ENCODE measurements around the gene EPSTI1.
A peak's percentile ranks its signal among the peaks of the same experiment; 100 is the strongest.

The EPSTI1 gene

GRCh38 chr13:42893214-42893671 is 98.8 kb downstream of the EPSTI1 start:
- no peak for DNase-seq (ENCODE audit: low spot score)
- Histone ChIP-seq H3K4me3 (ENCODE audit: severe bottlenecking) (no peak overlapping the region), H3K27ac (ENCODE audit: poor library complexity, severe bottlenecking) (peak overlapping the region; percentile 35), H3K9me3 (ENCODE audit: severe bottlenecking) (no peaks in the 10 kb centered on the region), H3K4me1 (ENCODE audit: insufficient read depth, poor library complexity, severe bottlenecking) (peaks cover 29% of the 10 kb centered on the region), H3K36me3 (ENCODE audit: low read depth) (no peaks in the 10 kb centered on the region), H3K27me3 (ENCODE audit: insufficient read depth, poor library complexity, severe bottlenecking) (no peaks in the 10 kb centered on the region)
- peak; percentile 62 for ATAC-seq (ENCODE audit: low read depth)
- no peak for TF ChIP-seq CTCF (IDR thresholded peaks at IDR 0.05; ENCODE audit: poor library complexity, severe bottlenecking)

- DNase-seq (ENCODE audit: low spot score) = no peak
- Histone ChIP-seq H3K36me3 (ENCODE audit: low read depth) (no peaks in the 10 kb centered on the region), H3K27ac (ENCODE audit: poor library complexity, severe bottlenecking) (peak overlapping the region; percentile 35), H3K4me3 (ENCODE audit: severe bottlenecking) (no peak overlapping the region), H3K27me3 (ENCODE audit: insufficient read depth, poor library complexity, severe bottlenecking) (no peaks in the 10 kb centered on the region), H3K4me1 (ENCODE audit: insufficient read depth, poor library complexity, severe bottlenecking) (peaks cover 29% of the 10 kb centered on the region), H3K9me3 (ENCODE audit: severe bottlenecking) (no peaks in the 10 kb centered on the region)
- ATAC-seq (ENCODE audit: low read depth) = peak; percentile 78
- no peak for TF ChIP-seq CTCF (IDR thresholded peaks at IDR 0.05; ENCODE audit: poor library complexity, severe bottlenecking)
Observed at GRCh38 chr13:42892760-42893159, 99.3 kb downstream of the EPSTI1 start.

GRCh38 chr13:42891591-42891990 is 100.5 kb downstream of the EPSTI1 start:
- no peak for DNase-seq (ENCODE audit: low spot score)
- Histone ChIP-seq H3K27ac (ENCODE audit: poor library complexity, severe bottlenecking) (no peak overlapping the region), H3K4me1 (ENCODE audit: insufficient read depth, poor library complexity, severe bottlenecking) (peaks cover 29% of the 10 kb centered on the region), H3K36me3 (ENCODE audit: low read depth) (no peaks in the 10 kb centered on the region), H3K27me3 (ENCODE audit: insufficient read depth, poor library complexity, severe bottlenecking) (no peaks in the 10 kb centered on the region), H3K9me3 (ENCODE audit: severe bottlenecking) (no peaks in the 10 kb centered on the region), H3K4me3 (ENCODE audit: severe bottlenecking) (no peak overlapping the region)
- no peak for TF ChIP-seq CTCF (IDR thresholded peaks at IDR 0.05; ENCODE audit: poor library complexity, severe bottlenecking)
- ATAC-seq (ENCODE audit: low read depth) = no peak

GRCh38 chr13:42885325-42885724 is 106.7 kb downstream of the EPSTI1 start:
- Histone ChIP-seq H3K27ac (ENCODE audit: poor library complexity, severe bottlenecking) (no peak overlapping the region), H3K36me3 (ENCODE audit: low read depth) (no peaks in the 10 kb centered on the region), H3K4me1 (ENCODE audit: insufficient read depth, poor library complexity, severe bottlenecking) (peaks cover 7% of the 10 kb centered on the region), H3K27me3 (ENCODE audit: insufficient read depth, poor library complexity, severe bottlenecking) (no peaks in the 10 kb centered on the region), H3K4me3 (ENCODE audit: severe bottlenecking) (no peak overlapping the region), H3K9me3 (ENCODE audit: severe bottlenecking) (no peaks in the 10 kb centered on the region)
- no peak for TF ChIP-seq CTCF (IDR thresholded peaks at IDR 0.05; ENCODE audit: poor library complexity, severe bottlenecking)
- DNase-seq (ENCODE audit: low spot score) (no peak), ATAC-seq (ENCODE audit: low read depth) (no peak)

- ATAC-seq (ENCODE audit: low read depth) = peak; percentile 49; the same call in 2 of the 3 replicates
Observed at GRCh38 chr13:42883771-42884467, 108.1 kb downstream of the EPSTI1 start.

More at GRCh38 chr13:42883771-42884467, 108.1 kb downstream of the EPSTI1 start:
- DNase-seq (ENCODE audit: low spot score) = no peak
- Histone ChIP-seq H3K27ac (ENCODE audit: poor library complexity, severe bottlenecking) (no peak overlapping the region), H3K36me3 (ENCODE audit: low read depth) (no peaks in the 10 kb centered on the region), H3K27me3 (ENCODE audit: insufficient read depth, poor library complexity, severe bottlenecking) (no peaks in the 10 kb centered on the region), H3K9me3 (ENCODE audit: severe bottlenecking) (no peaks in the 10 kb centered on the region), H3K4me3 (ENCODE audit: severe bottlenecking) (no peak overlapping the region), H3K4me1 (ENCODE audit: insufficient read depth, poor library complexity, severe bottlenecking) (peaks cover 7% of the 10 kb centered on the region)
- peak; percentile 27 for TF ChIP-seq CTCF (IDR thresholded peaks at IDR 0.05; ENCODE audit: poor library complexity, severe bottlenecking)
